MM.1S (cell line): ENCODE results near the gene AEBP1.

Experiments used
- DNase-seq: peaks from one replicate; pipeline ENCODE4 v3.0.0-alpha.2; 2015
- H2AFZ ChIP-seq: fragments of 300-600 bp; sonication (generic); 2 replicates; pipeline ENCODE4 v1.6.0; 2016; ENCODE audit warnings: antibody characterized with exemption, low read length
- H3F3A ChIP-seq: fragments of 300-600 bp; sonication (generic); 2 replicates; pipeline ENCODE4 v1.6.1; 2016; ENCODE audit warnings: mild to moderate bottlenecking, antibody characterized with exemption, low read length, moderate library complexity, mixed read lengths; ENCODE audit not compliant: insufficient read depth
- H3K27ac ChIP-seq: fragments of 300-600 bp; sonication (generic); 2 replicates; pipeline ENCODE4 v1.5.1; 2016; ENCODE audit warnings: mild to moderate bottlenecking, low read length
- H3K27me3 ChIP-seq: fragments of 300-600 bp; sonication (generic); replicated peaks from 2 replicates; pipeline ENCODE4 v1.6.0; 2016; ENCODE audit warnings: low read length; ENCODE audit not compliant: insufficient read depth
- H3K36me3 ChIP-seq: fragments of 300-600 bp; sonication (generic); replicated peaks from 2 replicates; pipeline ENCODE4 v1.6.1; 2016; ENCODE audit warnings: mild to moderate bottlenecking, low read length, mixed read lengths; ENCODE audit not compliant: insufficient read depth
- H3K4me1 ChIP-seq: fragments of 300-600 bp; sonication (generic); 2 replicates; pipeline ENCODE4 v1.6.1; 2016; ENCODE audit warnings: low read length, mixed read lengths
- H3K4me2 ChIP-seq: fragments of 300-600 bp; sonication (generic); 2 replicates; pipeline ENCODE4 v1.6.0; 2016; ENCODE audit warnings: low read depth, low read length
- H3K4me3 ChIP-seq: fragments of 300-600 bp; sonication (generic); 2 replicates; pipeline ENCODE4 v1.5.1; 2016; ENCODE audit warnings: low read length, mixed read lengths
- H3K79me2 ChIP-seq: fragments of 300-600 bp; sonication (generic); 2 replicates; pipeline ENCODE4 v1.6.1; 2016; ENCODE audit warnings: mixed run types, low read length, mixed read lengths
- H3K9ac ChIP-seq: fragments of 300-600 bp; sonication (generic); 2 replicates; pipeline ENCODE4 v1.6.1; 2016; ENCODE audit warnings: low read length, mixed read lengths
- H3K9me2 ChIP-seq: fragments of 300-600 bp; sonication (generic); replicated peaks from 2 replicates; pipeline ENCODE4 v1.6.1; 2016; ENCODE audit warnings: mild to moderate bottlenecking, low read length, mixed read lengths; ENCODE audit not compliant: insufficient read depth
- H3K9me3 ChIP-seq: fragments of 300-600 bp; sonication (generic); replicated peaks from 2 replicates; pipeline ENCODE4 v1.6.1; 2016; ENCODE audit warnings: mild to moderate bottlenecking, low read length, mixed read lengths; ENCODE audit not compliant: insufficient read depth
- H4K20me1 ChIP-seq: fragments of 300-600 bp; sonication (generic); 2 replicates; pipeline ENCODE4 v1.6.1; 2016; ENCODE audit warnings: mild to moderate bottlenecking, low read length, moderate library complexity, mixed read lengths; ENCODE audit not compliant: insufficient read depth
- CTCF ChIP-seq: fragments of 300-600 bp; sonication (generic); IDR thresholded peaks from 2 replicates; pipeline ENCODE4 v1.5.1; 2016; ENCODE audit warnings: antibody characterized with exemption, low read length, mixed read lengths
- EZH2 ChIP-seq: fragments of 300-600 bp; sonication (generic); optimal IDR thresholded peaks from 2 replicates; pipeline ENCODE3; 2017; ENCODE audit warnings: low read depth, mild to moderate bottlenecking, antibody characterized with exemption, low read length, mixed read lengths
- EZH2phosphoT487 ChIP-seq: fragments of 300-600 bp; sonication (generic); IDR thresholded peaks from 2 replicates; pipeline ENCODE4 v1.6.1; 2018; ENCODE audit warnings: antibody characterized with exemption, low read length

Gene AEBP1

GRCh38 chr7:44121761-44122420 is 17.7 kb downstream of the AEBP1 start:
- H3K27ac ChIP-seq = no peak overlapping the region
- H3K4me1 ChIP-seq = peaks cover 13% of the 10 kb centered on the region
- no peak overlapping the region for H3K9ac ChIP-seq
- H3K79me2 ChIP-seq = peaks cover 44% of the 10 kb centered on the region
- H3K9me2 ChIP-seq = no peaks in the 10 kb centered on the region
- peak overlapping the region; percentile 77 for H3K4me3 ChIP-seq
- DNase-seq = no peak
- H3K4me2 ChIP-seq = peak overlapping the region; percentile 93; the same call in 1 of the 2 replicates
- H4K20me1 ChIP-seq = no peaks in the 10 kb centered on the region
- H3K36me3 ChIP-seq = peaks cover 4% of the 10 kb centered on the region; the same call in 1 of the 2 replicates
- no peaks in the 10 kb centered on the region for H3F3A ChIP-seq
- no peaks in the 10 kb centered on the region for H3K27me3 ChIP-seq
- H2AFZ ChIP-seq = no peak overlapping the region
- no peak for TF ChIP-seq EZH2phosphoT487
- no peak for TF ChIP-seq CTCF
- TF ChIP-seq EZH2 = no peak
- H3K9me3 ChIP-seq = no peaks in the 10 kb centered on the region

- no peaks in the 10 kb centered on the region for H4K20me1 ChIP-seq
- H3F3A ChIP-seq = no peaks in the 10 kb centered on the region
- no peak for DNase-seq
- H3K4me3 ChIP-seq = peak overlapping the region; percentile 77
- H3K36me3 ChIP-seq = peaks cover 4% of the 10 kb centered on the region; the same call in 1 of the 2 replicates
- peak overlapping the region; percentile 93 for H3K4me2 ChIP-seq
- no peaks in the 10 kb centered on the region for H3K27me3 ChIP-seq
- H3K9me3 ChIP-seq = no peaks in the 10 kb centered on the region
- H3K9me2 ChIP-seq = no peaks in the 10 kb centered on the region
- peaks cover 44% of the 10 kb centered on the region for H3K79me2 ChIP-seq
- peak overlapping the region; percentile 78 for H3K9ac ChIP-seq
- H3K4me1 ChIP-seq = peaks cover 13% of the 10 kb centered on the region
- H2AFZ ChIP-seq = 0 out of 2 replicates have a peak overlapping the region, but pooled peaks have one; percentile 18
- H3K27ac ChIP-seq = no peak overlapping the region
- no peak for TF ChIP-seq EZH2
- no peak for TF ChIP-seq CTCF
- no peak for TF ChIP-seq EZH2phosphoT487
Measured at GRCh38 chr7:44122529-44122928, 18.4 kb downstream of the AEBP1 start.

GRCh38 chr7:44123190-44124003 is 19.3 kb downstream of the AEBP1 start, which contains the start of gene POLD2:
POLD2 (minus strand) TSS chr7:44123548; CDS start chr7:44122053, 1,495 bp downstream.
- TF ChIP-seq CTCF (no peak), EZH2phosphoT487 (no peak), EZH2 (no peak)
- H3K9me3 ChIP-seq = no peaks in the 10 kb centered on the region
- peak within 1 kb of the TSS; percentile 77 for H3K4me3 ChIP-seq
- peaks cover 4% of the 10 kb centered on the region; the same call in 1 of the 2 replicates for H3K36me3 ChIP-seq
- peak within 1 kb of the TSS; percentile 78 for H3K9ac ChIP-seq
- H3K79me2 ChIP-seq = peaks cover 44% of the 10 kb centered on the region
- H2AFZ ChIP-seq = peak within 1 kb of the TSS; percentile 99
- H3K27ac ChIP-seq = peak within 1 kb of the TSS; percentile 28; the same call in 1 of the 2 replicates
- peak within 1 kb of the TSS; percentile 99 for H3K4me2 ChIP-seq
- no peaks in the 10 kb centered on the region for H3F3A ChIP-seq
- H3K4me1 ChIP-seq = peaks cover 13% of the 10 kb centered on the region
- DNase-seq = peak; percentile 98
- H3K9me2 ChIP-seq = no peaks in the 10 kb centered on the region
- H3K27me3 ChIP-seq = no peaks in the 10 kb centered on the region
- H4K20me1 ChIP-seq = no peaks in the 10 kb centered on the region
